HG03039 (cell line): ENCODE data around the gene HOXC9.

Experiments
- ATAC-seq: cut with Tn5 transposase; IDR thresholded peaks from one replicate; pipeline ENCODE4 v1.9.1; 2021; ENCODE audit warnings: mild to moderate bottlenecking, moderate library complexity; ENCODE audit not compliant: unreplicated experiment

Gene HOXC9

DNA sequence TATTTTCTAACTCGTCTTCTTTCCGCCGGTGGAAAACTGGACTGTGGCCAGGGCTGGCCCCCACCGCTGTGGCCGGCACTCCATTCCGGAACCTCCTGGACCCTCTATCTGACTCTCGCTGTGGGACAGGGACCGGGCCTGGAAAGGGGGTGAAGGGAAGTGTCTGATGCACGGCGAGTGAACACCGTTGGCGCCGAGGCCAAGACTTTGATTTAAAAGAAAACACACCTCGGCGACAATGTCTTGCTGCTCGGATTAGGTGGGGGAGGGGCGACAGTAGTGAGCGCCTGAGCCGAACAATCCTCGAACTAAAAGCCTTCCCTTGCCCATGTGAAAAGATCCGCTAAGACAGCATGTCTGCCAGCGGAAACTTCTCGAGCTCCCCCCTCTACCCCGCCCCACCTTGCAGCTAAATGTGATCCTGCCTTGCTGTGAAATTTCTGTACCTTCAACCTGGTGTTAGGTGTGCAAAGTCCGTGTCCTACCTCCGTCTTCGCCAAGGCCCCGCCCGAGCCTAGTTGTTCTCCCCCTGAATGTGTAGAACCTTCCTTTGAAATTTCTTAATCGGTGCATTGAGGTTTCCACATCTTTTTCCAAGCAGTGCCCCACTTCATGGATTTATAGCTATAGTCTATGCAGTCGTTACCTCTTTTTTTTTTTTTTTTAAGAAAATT is 24.3 kb upstream of the HOXC9 start:
- no peak for ATAC-seq

DNA sequence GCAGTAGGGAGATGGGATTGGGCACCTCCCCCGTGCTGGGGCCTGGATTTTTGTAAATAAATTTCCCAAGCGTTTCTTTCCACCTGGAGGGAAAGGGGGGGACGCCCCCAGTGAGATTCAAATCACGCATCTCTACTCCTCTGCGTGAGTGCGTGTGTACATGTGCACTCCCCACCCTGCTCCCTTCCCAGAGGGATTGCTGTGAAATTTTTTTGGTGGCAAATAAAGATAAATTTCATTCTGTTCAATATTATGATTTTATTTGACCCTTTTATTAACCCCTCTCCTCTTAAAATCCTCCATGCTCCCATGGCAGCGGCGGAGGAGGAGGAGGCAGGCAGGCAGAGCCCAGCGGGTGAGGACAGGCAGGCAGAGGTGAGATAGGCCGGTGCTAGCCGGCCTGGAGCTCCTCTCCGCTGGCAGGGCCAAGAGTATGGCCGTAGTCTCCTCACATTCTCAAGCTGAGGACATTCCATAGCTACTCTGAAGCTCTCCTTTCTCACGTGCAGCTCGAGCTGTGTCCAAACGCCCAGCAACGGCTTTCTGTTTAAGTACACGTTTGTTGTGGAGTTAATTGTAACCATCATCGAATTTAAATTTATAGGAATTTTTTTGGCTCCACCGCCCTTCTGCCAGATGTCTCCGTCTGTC is 23.7 kb upstream of the HOXC9 start:
- no peak for ATAC-seq

DNA sequence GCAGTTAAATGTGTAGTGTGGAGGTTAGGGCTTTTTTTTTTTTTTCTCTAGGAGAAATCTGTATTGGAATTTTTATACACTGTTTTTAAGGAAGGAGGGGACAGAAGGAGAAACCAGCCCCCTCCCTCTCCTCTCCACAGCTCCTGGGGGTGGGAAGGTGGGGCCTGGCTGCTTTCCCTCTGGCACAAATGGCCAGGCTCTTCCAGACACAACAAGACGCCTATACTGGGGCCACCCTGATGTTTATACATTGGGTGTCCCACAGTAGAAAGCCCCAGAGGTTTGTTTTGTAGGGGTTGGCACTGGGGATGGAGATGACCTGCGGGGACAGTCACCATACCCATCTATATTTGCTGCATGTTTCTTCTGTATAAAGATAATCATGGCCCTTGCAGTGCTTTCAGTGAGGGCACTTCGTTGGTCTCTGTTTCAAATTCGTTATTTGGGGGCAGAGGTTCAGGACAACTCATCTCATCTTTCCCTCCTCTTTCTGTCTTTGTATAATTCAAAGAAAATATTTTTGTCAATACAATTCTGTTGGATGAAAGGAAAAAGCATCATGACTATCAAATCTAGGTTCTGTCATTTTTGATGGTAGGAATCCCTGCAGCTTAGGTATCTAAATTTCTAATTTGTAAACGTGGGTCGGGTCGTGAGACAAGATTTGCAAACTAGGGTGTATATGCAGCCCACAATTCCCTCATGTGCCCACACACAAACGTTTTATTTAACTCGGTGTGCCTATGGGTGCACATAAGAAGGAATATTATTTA is 23.0 kb upstream of the HOXC9 start:
- ATAC-seq: no peak

DNA sequence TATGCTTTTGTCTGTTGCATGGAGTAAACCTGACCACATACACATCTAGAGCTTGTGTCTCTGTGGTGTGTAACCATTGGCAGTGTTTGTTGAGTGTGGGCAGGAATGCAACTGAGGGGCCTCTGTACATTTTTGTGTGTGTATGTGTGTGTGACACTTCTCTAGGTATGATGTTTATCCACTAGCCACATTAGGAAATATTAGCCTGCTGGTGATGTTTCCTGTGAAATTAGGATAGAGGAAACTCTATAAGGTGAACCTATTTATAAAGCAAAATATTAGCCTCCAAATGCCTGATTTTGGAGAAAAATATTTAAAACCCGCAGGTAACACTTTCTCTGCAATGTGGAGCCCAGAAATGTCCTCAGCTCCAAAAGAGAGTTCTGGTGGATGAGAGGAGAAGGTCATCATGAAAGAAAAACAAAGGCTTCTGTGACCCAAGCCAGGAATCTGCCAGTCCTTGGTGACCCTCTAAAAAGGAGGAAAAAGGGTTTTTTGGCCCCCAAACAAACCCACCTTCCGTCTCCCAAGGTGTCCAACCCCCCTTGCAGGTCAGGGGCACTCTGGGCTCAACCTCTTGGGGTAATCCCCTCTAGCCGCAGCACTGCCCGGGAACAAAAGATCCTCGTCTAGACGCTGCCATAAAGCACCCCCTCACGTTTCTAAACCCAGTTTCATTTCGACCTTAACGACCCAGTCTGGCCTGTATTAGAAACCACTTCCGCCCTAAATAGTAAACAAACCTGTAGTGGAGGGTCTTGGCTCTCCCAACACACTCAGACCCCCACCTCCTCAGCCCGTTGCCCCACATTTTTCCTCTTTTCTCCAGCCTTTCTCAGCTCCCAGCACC is 22.1 kb upstream of the HOXC9 start:
- ATAC-seq: no peak

DNA sequence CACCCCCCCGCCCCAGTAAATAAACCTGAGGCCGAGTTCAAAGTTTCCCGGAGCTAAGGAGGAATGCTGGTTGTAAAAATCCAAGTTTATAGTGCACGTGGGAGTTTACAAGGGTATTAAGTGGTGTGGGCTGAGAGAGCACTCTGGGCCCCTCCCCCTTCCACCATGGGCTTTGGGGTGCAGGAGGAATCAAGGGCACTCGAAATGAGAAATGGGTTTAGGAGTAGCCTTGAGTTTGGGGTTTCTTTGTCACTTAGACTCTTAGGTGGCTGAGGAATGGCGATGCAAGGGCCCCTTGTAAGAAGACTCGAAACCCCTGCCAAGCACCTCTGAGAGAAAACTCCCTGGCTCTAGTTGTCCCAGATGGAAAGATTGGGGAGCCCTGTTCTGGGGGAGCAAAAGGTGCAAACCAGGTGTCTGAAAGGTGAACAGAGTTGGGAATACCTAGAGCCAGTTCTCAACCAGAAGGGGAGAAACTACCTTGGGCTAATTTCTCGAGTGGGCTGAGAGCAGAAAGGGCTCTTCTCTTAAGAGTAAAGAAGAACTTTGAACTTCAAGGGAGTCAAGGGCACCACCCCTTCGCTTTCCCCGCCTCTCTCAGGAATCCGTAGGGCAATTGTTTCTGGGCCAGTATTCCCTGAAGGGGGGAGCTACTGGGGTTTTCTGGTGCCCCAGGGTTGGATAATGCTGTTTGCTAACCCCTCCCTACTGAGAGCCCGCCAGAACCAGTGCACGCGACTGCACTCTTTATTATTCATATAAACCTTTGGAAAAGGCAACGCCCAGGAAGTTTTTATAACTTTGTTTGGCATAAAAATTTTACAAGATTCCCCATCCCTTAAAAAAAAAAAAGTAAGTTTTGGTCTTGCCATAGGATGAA is 21.2 kb upstream of the HOXC9 start:
- no peak for ATAC-seq

DNA sequence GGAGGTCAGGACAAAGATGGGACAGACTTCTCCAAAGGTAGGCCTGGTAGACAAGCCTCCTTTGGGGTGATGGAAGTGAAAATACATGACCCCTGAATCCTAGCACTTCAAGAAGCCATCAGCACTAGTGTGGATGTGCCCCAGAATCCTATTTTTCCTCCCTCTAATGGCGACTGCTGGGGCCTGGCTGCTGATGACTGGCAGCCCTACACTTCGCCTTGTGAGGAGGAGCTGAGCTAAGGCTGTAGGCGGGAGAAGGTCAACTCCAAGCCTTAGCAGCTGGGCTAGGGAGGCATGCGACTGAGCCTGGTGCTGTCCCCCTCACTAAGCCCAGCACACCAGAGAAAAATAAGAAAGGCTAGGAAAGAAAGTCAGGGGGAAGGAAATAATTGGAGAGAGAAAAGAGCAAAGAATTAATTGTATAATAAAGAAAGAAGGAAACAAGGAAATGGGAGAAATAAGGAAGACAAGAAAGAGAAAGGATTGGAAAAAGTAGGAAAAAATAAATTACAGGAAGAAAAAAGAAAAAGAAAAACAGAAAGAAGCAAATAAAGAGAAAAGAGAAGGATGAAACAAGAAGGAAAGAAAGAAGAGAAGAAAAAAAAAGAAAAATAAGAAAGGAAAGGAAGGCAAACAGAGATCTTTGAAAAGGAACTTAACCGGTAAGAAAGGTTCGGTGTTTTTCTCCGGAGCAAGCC is 19.7 kb upstream of the HOXC9 start:
- no peak for ATAC-seq

DNA sequence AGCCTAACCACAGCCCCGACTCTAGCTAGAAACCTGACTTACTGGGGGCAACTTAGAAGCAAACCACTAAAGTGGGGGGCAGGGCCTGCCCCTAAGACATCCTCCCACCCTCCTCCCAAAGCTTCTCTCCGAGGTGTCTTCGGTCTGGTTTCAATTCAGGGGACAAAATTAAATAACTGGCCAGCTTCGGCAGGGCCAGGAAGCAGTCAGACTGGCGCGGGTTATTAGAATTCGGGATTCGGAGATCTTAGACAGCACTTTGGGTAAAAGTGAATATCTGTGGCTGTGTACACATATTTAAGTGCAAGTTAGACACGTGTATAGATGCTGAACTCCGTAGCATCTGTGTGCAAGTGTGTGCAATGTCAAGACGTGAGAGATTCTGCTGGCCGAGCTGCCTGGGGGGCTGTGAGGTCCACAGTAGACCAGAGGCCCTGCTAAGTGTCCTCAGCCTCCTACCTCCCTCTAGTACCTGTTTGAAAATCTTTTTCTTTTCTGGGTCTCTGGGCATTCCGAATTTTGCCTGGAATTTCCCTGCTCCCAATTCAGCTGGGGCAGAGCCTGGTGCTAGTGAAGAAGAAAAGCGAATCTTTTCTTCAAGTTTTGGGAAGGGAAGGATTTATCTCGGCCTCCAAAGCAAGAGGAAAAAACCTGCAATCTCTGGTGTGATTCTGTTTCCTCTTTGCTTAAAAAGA is 19.0 kb upstream of the HOXC9 start:
- ATAC-seq: no peak

DNA sequence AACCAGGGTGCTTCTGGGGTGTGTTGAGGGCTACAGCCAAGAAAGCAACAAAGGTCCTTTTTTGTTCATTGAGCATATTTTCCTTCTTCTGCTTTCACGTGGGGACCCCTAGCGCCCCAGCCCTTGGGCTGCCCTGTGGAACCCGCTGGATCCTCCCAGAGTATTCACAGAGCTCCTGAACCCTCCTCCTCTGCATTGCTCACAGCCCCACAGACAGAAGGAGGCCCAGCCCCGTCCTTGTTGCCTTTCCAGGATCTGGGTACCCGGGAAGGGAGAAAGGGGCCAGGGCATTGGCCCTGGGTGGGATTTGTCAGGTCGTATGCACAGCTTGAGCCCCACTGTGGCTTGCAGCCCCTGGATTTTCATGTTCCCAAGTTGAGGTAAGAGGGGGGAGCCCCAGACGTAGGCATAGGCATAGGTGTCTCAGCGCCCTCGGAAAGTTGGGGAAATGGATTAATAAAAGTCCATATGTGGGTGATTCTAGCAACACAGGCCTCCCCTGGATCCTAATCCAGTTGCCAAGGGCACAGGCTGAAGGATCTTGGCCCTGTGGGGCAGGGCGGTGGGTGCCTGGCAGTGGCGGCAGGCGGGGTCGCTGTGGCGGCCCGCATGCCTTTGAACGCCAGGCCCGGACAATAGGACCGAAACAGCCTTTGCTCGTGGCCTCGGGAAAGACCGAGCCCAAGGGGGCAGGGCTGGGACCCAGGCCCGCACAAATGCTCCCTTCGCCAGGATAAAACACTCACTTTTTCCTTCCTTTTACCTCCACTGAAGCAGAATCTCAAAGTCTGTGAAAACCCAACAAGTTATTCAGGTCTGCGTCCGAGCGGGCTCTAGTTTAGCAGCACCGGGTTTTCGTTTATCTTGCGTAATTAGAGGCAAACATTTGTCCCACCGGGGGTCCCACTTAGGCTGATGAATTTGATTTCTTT is 18.1 kb upstream of the HOXC9 start:
- no peak for ATAC-seq

DNA sequence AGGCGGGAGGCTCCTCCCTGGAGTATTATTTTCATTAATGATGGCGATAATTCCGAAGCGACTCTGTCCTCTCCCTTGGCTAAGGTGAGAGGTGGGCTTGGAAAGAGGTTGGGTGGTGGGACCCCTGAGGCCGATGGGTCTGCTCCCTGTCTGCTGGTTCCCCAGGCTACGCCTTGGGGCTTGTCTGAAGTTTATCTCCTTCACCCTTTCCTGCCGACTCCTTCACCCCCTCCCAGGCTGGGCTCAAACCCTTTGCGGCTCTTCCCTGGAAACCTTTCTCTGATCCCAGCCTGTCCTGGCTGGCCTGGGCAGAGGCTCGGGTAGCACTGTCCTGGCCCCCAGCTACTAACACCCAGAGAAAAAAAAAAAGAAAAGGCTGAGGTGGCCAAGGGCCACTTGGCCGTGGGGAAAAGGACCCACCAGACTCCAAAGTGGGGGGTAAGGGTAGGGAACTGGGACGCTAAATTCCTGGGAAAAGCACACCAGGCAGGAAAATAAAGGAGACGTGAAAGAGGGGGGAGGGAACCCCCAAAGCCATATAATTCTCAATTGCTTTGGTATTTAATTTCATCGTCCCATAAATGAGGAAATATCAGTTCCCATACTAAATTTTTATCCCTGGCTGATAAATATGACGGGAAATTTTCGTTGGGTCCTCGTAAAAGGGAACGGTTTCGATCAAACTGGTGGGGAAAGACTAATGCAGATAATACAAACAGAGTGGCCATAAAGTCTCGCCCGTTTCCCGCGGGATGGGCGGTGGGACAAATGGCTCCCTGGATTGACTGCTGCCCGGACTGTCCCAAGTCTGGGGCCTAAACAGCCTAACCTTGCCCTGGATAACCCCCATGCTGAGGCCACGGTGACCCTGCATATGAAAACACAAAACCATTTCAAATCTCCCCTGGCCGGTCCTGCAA is 17.1 kb upstream of the HOXC9 start:
- ATAC-seq: no peak

DNA sequence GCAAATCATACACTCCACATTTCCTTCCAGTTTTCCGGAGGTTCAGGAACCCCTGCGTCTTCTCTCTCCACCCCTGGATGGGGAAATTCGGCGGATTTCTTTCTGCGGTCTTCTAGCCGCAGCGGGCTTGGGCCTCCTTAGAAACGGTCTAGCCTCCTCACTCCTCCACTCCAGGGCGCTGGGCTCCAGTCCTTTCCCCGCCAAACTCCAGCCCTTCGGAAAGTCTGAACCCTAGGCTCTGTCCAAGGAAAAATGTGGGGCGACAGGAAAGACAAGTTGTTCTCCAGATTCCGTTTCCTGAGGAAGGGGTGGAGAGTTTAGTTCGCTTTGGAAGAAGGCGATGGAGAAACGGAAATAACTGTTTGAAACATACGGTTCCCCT is 16.4 kb upstream of the HOXC9 start:
- no peak for ATAC-seq

DNA sequence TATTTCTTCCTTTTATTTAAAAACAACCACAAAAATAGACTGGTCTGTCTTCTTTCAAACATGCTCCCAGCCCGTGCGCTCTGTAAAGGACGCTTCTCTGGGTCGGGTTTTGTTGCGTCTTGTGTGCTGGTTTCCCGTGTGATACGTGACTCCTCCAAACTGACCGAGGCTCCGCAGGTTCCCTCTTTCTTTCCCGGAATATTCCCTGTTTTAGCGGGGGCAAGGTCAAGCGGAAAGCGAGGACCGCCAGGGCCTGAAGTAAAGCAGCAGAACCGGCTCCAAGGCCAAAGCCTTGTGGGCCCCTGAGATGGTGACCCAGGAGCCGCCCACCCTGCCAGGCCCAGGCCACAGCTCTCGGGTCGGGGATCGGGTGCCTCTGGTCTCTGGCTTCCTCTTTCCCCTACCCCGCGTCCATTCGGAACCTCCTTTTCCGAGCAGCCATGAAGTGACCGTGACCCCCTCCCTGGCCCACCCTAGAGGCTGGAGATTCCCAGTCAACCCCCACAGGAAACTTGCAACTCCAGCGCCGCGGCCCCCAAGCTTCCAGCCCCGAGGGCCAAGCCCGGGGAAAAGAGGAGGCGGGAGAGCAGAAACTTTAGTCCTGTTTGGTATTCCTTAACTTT is 15.9 kb upstream of the HOXC9 start:
- no peak for ATAC-seq

DNA sequence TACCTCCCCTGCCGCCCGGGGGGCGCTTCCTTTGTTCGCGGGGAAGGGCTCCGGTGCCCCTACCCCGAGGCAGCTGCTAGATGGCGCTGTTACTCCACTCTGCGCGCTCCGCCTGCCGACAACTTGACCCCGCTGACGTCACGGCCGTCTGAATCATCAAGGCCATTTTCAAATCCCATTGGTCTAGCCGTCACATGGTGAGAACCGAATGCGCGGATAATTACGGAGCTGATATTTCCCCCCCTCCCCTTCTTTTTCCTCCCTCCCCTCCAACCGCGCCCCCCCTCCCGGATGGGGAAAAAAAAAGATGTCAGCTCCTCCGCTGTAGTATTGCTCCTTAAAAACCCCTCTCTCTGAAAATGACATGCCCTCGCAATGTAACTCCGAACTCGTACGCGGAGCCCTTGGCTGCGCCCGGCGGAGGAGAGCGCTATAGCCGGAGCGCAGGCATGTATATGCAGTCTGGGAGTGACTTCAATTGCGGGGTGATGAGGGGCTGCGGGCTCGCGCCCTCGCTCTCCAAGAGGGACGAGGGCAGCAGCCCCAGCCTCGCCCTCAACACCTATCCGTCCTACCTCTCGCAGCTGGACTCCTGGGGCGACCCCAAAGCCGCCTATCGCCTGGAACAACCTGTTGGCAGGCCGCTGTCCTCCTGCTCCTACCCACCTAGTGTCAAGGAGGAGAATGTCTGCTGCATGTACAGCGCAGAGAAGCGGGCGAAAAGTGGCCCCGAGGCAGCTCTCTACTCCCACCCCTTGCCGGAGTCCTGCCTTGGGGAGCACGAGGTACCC is 14.9 kb upstream of the HOXC9 start, which contains the start of gene HOXC10:
Gene HOXC10 (plus strand): TSS at position 246 of the 791 bp plus-strand sequence. CDS start 114 bp downstream, at position 360.
- ATAC-seq: no peak

DNA sequence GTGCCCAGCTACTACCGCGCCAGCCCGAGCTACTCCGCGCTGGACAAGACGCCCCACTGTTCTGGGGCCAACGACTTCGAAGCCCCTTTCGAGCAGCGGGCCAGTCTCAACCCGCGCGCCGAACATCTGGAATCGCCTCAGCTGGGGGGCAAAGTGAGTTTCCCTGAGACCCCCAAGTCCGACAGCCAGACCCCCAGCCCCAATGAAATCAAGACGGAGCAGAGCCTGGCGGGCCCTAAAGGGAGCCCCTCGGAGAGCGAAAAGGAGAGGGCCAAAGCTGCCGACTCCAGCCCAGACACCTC is 14.3 kb upstream of the HOXC9 start:
- ATAC-seq: no peak

DNA sequence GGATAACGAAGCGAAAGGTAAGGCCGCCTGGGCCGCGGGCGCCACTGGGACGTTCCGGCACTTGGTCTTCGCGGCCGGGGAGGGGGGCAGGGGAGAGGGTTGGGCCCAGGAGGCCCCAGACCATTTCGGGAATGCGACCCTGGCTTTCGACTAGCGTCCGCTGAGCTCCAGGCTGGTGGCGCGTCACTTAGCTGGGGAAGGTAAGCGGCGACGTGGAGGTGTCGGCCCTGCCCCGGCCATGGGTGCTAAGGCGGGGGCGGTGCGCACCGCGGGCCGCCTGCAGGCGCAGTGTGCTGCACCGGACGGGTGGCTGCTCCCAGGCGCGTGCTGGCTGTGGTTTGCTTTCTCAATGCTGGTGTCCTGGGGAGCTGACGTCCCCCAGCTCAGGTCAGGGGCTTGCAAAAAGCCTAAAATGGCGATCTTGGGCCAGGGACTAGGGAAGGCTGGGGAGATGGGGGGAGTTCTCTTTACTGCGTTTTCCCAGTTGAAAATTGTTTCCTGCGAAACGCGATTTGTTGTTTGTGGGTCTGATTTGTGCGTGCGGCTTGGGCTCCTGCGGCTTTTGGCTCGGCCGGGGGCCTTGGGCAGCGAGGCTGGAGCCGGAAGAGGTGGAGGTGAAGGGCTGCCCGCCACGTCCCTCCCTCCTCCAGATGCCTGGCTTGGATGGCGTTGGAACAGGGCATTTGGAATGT is 13.8 kb upstream of the HOXC9 start:
- ATAC-seq: no peak
